SK-N-SH treated with all-trans-retinoic acid at 6 μM for 48 hours (cell line): Measurements from ENCODE around the gene OASL.

ENCODE experiments used
- ARNTL ChIP-seq: fragments of 450-650 bp; formaldehyde crosslinking; IDR thresholded peaks from 2 replicates; pipeline ENCODE4 v1.5.0; 2020; ENCODE audit warnings: low read depth, mild to moderate bottlenecking, moderate library complexity, borderline replicate concordance
- BACH2 ChIP-seq: fragments of 250-450 bp; sonication (Bioruptor Pico); IDR thresholded peaks from 2 replicates; pipeline ENCODE4 v1.9.0; 2021; ENCODE audit warnings: mild to moderate bottlenecking, borderline replicate concordance
- PATZ1 ChIP-seq: fragments of 250-450 bp; sonication (Bioruptor Pico); IDR thresholded peaks from 2 replicates; pipeline ENCODE4 v1.8.0; 2020; ENCODE audit warnings: mild to moderate bottlenecking, moderate library complexity, borderline replicate concordance
- ZFP30 ChIP-seq: fragments of 450-650 bp; formaldehyde crosslinking; IDR thresholded peaks from 2 replicates; pipeline ENCODE4 v1.5.0; 2022; ENCODE audit warnings: mild to moderate bottlenecking, moderate library complexity
- TF ChIP-seq, protein P1 (sequence below): fragments of 250-450 bp; sonication (Bioruptor Pico); IDR thresholded peaks from 2 replicates; pipeline ENCODE4 v1.5.1; 2020; ENCODE audit warnings: low read depth, mild to moderate bottlenecking, moderate library complexity
- TF ChIP-seq, protein P2 (sequence below): fragments of 250-450 bp; sonication (Bioruptor Pico); IDR thresholded peaks from 2 replicates; pipeline ENCODE4 v1.5.0; 2020; ENCODE audit warnings: mild to moderate bottlenecking, moderate library complexity

DNA sequence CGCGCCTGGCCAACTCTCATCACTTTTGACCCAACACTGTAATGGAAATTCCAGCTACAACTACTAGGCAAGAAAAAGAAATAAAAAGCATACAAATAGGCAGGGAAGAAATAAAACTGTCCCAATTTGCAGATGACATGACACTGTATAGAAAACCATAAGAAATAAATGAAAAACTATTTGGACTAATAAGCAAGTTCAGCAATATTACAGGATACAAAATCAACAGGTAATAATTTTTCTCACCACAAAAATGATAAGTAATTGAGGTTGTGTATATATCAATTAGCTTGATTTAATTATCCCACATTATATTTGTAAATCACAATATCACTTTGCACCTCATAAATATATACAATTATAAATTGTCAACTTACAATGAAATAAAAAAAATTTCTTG, 41.9 kb upstream of the OASL start:
- TF ChIP-seq, protein P1, sequence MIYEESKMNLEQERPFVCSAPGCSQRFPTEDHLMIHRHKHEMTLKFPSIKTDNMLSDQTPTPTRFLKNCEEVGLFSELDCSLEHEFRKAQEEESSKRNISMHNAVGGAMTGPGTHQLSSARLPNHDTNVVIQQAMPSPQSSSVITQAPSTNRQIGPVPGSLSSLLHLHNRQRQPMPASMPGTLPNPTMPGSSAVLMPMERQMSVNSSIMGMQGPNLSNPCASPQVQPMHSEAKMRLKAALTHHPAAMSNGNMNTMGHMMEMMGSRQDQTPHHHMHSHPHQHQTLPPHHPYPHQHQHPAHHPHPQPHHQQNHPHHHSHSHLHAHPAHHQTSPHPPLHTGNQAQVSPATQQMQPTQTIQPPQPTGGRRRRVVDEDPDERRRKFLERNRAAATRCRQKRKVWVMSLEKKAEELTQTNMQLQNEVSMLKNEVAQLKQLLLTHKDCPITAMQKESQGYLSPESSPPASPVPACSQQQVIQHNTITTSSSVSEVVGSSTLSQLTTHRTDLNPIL (CRISPR knock-in tag): no peak
- TF ChIP-seq PATZ1 (CRISPR knock-in tag) (no peak), ARNTL (CRISPR knock-in tag) (no peak), BACH2 (no peak), ZFP30 (no peak)
- TF ChIP-seq, protein P2, sequence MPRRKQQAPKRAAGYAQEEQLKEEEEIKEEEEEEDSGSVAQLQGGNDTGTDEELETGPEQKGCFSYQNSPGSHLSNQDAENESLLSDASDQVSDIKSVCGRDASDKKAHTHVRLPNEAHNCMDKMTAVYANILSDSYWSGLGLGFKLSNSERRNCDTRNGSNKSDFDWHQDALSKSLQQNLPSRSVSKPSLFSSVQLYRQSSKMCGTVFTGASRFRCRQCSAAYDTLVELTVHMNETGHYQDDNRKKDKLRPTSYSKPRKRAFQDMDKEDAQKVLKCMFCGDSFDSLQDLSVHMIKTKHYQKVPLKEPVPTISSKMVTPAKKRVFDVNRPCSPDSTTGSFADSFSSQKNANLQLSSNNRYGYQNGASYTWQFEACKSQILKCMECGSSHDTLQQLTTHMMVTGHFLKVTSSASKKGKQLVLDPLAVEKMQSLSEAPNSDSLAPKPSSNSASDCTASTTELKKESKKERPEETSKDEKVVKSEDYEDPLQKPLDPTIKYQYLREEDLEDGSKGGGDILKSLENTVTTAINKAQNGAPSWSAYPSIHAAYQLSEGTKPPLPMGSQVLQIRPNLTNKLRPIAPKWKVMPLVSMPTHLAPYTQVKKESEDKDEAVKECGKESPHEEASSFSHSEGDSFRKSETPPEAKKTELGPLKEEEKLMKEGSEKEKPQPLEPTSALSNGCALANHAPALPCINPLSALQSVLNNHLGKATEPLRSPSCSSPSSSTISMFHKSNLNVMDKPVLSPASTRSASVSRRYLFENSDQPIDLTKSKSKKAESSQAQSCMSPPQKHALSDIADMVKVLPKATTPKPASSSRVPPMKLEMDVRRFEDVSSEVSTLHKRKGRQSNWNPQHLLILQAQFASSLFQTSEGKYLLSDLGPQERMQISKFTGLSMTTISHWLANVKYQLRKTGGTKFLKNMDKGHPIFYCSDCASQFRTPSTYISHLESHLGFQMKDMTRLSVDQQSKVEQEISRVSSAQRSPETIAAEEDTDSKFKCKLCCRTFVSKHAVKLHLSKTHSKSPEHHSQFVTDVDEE (CRISPR knock-in tag): no peak
